AG10803 (cell line): ENCODE measurements around the gene C20orf202.

Source experiments
- DNase-seq: peaks from one replicate; pipeline ENCODE4 v3.0.0; 2010; ENCODE audit warnings: low read depth
- H3K4me3 ChIP-seq: 2 replicates; pipeline ENCODE4 v1.5.1; 2011; ENCODE audit warnings: mild to moderate bottlenecking, low read length, control low read depth
- CTCF ChIP-seq: conservative IDR thresholded peaks from 2 replicates; pipeline ENCODE4 v1.5.1; 2011; ENCODE audit warnings: mild to moderate bottlenecking, low read length, control low read depth, inconsistent platforms

Gene C20orf202

GRCh38 chr20:1197801-1198200 lies 5.5 kb upstream of the C20orf202 start:
- no peak for DNase-seq
- TF ChIP-seq CTCF: no peak

GRCh38 chr20:1198751-1199150 lies 4.5 kb upstream of the C20orf202 start:
- H3K4me3 ChIP-seq: no peak overlapping the region
- no peak for TF ChIP-seq CTCF
- DNase-seq: no peak

More at GRCh38 chr20:1197801-1198200, 5.5 kb upstream of the C20orf202 start:
- H3K4me3 ChIP-seq: no peak overlapping the region

- no peak overlapping the region for H3K4me3 ChIP-seq
- TF ChIP-seq CTCF: no peak
- no peak for DNase-seq
Observed at GRCh38 chr20:1199212-1199873, 3.9 kb upstream of the C20orf202 start.

GRCh38 chr20:1199964-1200363 lies 3.3 kb upstream of the C20orf202 start:
- DNase-seq: no peak
- no peak for TF ChIP-seq CTCF
- H3K4me3 ChIP-seq: no peak overlapping the region

GRCh38 chr20:1203630-1204029 lies 376 bp downstream of the C20orf202 start:
- DNase-seq: no peak
- no peak overlapping the region for H3K4me3 ChIP-seq
- no peak for TF ChIP-seq CTCF

- no peak for TF ChIP-seq CTCF
- no peak for DNase-seq
Observed at GRCh38 chr20:1204113-1204512, 859 bp downstream of the C20orf202 start.

GRCh38 chr20:1204576-1204975 lies 1.3 kb downstream of the C20orf202 start:
- no peak for DNase-seq
- TF ChIP-seq CTCF: no peak
- H3K4me3 ChIP-seq: no peak overlapping the region

More at GRCh38 chr20:1204113-1204512, 859 bp downstream of the C20orf202 start:
- no peak overlapping the region for H3K4me3 ChIP-seq
